PC-3 (cell line): Measurements from ENCODE around the gene IMPDH1. TPM values are rescaled to one million over a fixed set of nuclear protein-coding genes. Genes with fewer than 3 reads are reported as not detected.
A peak's percentile ranks its signal among the peaks of the same experiment; 100 is the strongest.

Source experiments
- ATAC-seq: fragments of 200-7000 bp; cut with Tn5 transposase; 2 replicates; pipeline ENCODE4 v1.9.1; 2020; ENCODE audit warnings: mild to moderate bottlenecking, moderate library complexity
- BruUV-seq: library from RNA; stranded (reverse); fragments of 400-500 nt; replicated peaks from 2 replicates; lab custom pipeline; 2021; lab: Mats Ljungman, UMichigan
- CTCF ChIA-PET: fragments of 300-600 bp; sonication (Branson Sonifier 250); formaldehyde crosslinking; loops from one replicate; lab custom pipeline; 2022; ENCODE audit warnings: antibody characterized with exemption; lab: Charles Lee
- POLR2A ChIA-PET: fragments of 300-600 bp; sonication (Branson Sonifier 250); formaldehyde crosslinking; loops from one replicate; lab custom pipeline; 2022; ENCODE audit warnings: antibody characterized with exemption; ENCODE audit not compliant: unreplicated experiment; lab: Charles Lee
- DNase-seq: peaks from one replicate; pipeline ENCODE4 v3.0.0-alpha.2; 2015
- H2AFZ ChIP-seq: fragments of 300-600 bp; sonication (generic); 2 replicates; pipeline ENCODE4 v1.6.0; 2016; ENCODE audit warnings: antibody characterized with exemption, low read length
- H3F3A ChIP-seq: fragments of 300-600 bp; sonication (generic); one replicate; pipeline ENCODE4 v1.6.0; 2017; ENCODE audit warnings: antibody characterized with exemption, low read length, control low read depth, mild to moderate bottlenecking; ENCODE audit not compliant: unreplicated experiment
- H3K27ac ChIP-seq: fragments of 300-600 bp; sonication (generic); 2 replicates; pipeline ENCODE4 v1.5.1; 2016; ENCODE audit warnings: mild to moderate bottlenecking, low read length
- H3K27me3 ChIP-seq: fragments of 300-600 bp; sonication (generic); 2 replicates; pipeline ENCODE4 v1.6.1; 2016; ENCODE audit warnings: low read length, mixed read lengths
- H3K36me3 ChIP-seq: fragments of 300-600 bp; sonication (generic); 2 replicates; pipeline ENCODE4 v1.6.1; 2016; ENCODE audit warnings: low read depth, mixed run types, low read length, mixed read lengths
- H3K4me1 ChIP-seq: fragments of 300-600 bp; sonication (generic); 2 replicates; pipeline ENCODE4 v1.5.1; 2016; ENCODE audit warnings: low read length; ENCODE audit not compliant: insufficient read depth
- H3K4me2 ChIP-seq: fragments of 300-600 bp; sonication (generic); 2 replicates; pipeline ENCODE4 v1.6.0; 2016; ENCODE audit warnings: low read length
- H3K4me3 ChIP-seq: fragments of 300-600 bp; sonication (generic); 2 replicates; pipeline ENCODE4 v1.5.1; 2016; ENCODE audit warnings: mild to moderate bottlenecking, low read length, mixed read lengths
- H3K79me2 ChIP-seq: fragments of 300-600 bp; sonication (generic); 2 replicates; pipeline ENCODE4 v1.6.1; 2017; ENCODE audit warnings: low read length, mixed read lengths
- H3K9ac ChIP-seq: fragments of 300-600 bp; sonication (generic); 2 replicates; pipeline ENCODE4 v1.6.0; 2016; ENCODE audit warnings: mild to moderate bottlenecking, low read length
- H3K9me2 ChIP-seq: fragments of 300-600 bp; sonication (generic); replicated peaks from 2 replicates; pipeline ENCODE4 v1.6.1; 2016; ENCODE audit warnings: mixed run types, low read length, mixed read lengths
- H3K9me3 ChIP-seq: fragments of 300-600 bp; sonication (generic); 2 replicates; pipeline ENCODE4 v1.6.1; 2016; ENCODE audit warnings: low read length, mixed read lengths
- H4K20me1 ChIP-seq: fragments of 300-600 bp; sonication (generic); 2 replicates; pipeline ENCODE4 v1.6.1; 2016; ENCODE audit warnings: low read length, mixed read lengths
- CTCF ChIP-seq: fragments of 300-600 bp; sonication (generic); conservative IDR thresholded peaks from 2 replicates; pipeline ENCODE4 v1.5.1; 2017; ENCODE audit warnings: antibody characterized with exemption, low read depth, mild to moderate bottlenecking, low read length
- EZH2 ChIP-seq: fragments of 300-600 bp; sonication (generic); IDR thresholded peaks from one replicate; pipeline ENCODE4 v1.6.1; 2017; ENCODE audit warnings: antibody characterized with exemption, mild to moderate bottlenecking, low read length; ENCODE audit not compliant: unreplicated experiment
- EZH2phosphoT487 ChIP-seq: fragments of 300-600 bp; sonication (generic); IDR thresholded peaks from 2 replicates; pipeline ENCODE4 v1.6.1; 2018; ENCODE audit warnings: mild to moderate bottlenecking, antibody characterized with exemption, low read length, borderline replicate concordance
- intact Hi-C: fragments of 100-400 bp; cut with micrococcal nuclease; formaldehyde crosslinking; loops from 2 replicates; pipeline ENCODE4 v1.9.0; 2023
- total RNA-seq: library from RNA; depleted of rRNA; stranded (reverse); fragments of >200 nt; gene quantifications from 2 replicates; pipeline ENCODE4 v1.2.3, GENCODE V29; 2014

IMPDH1 gene
- total RNA-seq, 1 experiment from 2014 or later: 128 TPM

- H2AFZ ChIP-seq: no peak overlapping the region
- no TSS peak for BruUV-seq
Observed at GRCh38 chr7:128450409-128450808, 40.6 kb upstream of the IMPDH1 start.

GRCh38 chr7:128448751-128449302, 39.0 kb upstream of the IMPDH1 start:
- ChIA-PET POLR2A (no interaction called here), CTCF (interaction anchor here (0.6 kb wide), 1 partner anchor 11 kb away, joined by 3 read pairs; no protein-coding TSS in a partner anchor)
- intact Hi-C loops: no loop called here
- no TSS peak for BruUV-seq
- Histone ChIP-seq H3K9ac (no peak overlapping the region), H2AFZ (no peak overlapping the region), H3K79me2 (no peaks in the 10 kb centered on the region), H3K36me3 (no peaks in the 10 kb centered on the region), H4K20me1 (no peaks in the 10 kb centered on the region), H3K27me3 (no peaks in the 10 kb centered on the region), H3K27ac (no peak overlapping the region), H3K9me2 (no peaks in the 10 kb centered on the region), H3F3A (no peaks in the 10 kb centered on the region), H3K4me3 (no peak overlapping the region), H3K9me3 (no peaks in the 10 kb centered on the region), H3K4me2 (no peak overlapping the region), H3K4me1 (no peaks in the 10 kb centered on the region)
- ATAC-seq (peak; percentile 33), DNase-seq (no peak)
- no peak for TF ChIP-seq EZH2phosphoT487
- TF ChIP-seq CTCF: no peak
- no peak for TF ChIP-seq EZH2

More at GRCh38 chr7:128450409-128450808, 40.6 kb upstream of the IMPDH1 start:
- Histone ChIP-seq H3K27ac (no peak overlapping the region), H3K9me2 (no peaks in the 10 kb centered on the region), H3K9me3 (no peaks in the 10 kb centered on the region), H3F3A (no peaks in the 10 kb centered on the region), H3K9ac (no peak overlapping the region), H3K27me3 (no peaks in the 10 kb centered on the region), H4K20me1 (no peaks in the 10 kb centered on the region), H3K4me2 (no peak overlapping the region), H3K79me2 (no peaks in the 10 kb centered on the region), H3K4me3 (no peak overlapping the region), H3K4me1 (peaks cover 6% of the 10 kb centered on the region), H3K36me3 (no peaks in the 10 kb centered on the region)
- TF ChIP-seq EZH2 (no peak), CTCF (no peak), EZH2phosphoT487 (no peak)
- no peak for DNase-seq
- intact Hi-C loops: no loop called here
- ChIA-PET CTCF (no interaction called here), POLR2A (no interaction called here)
- no peak for ATAC-seq

- no peak overlapping the region for H3K4me3 ChIP-seq
- H3F3A ChIP-seq: no peaks in the 10 kb centered on the region
- CTCF ChIA-PET: no interaction called here
- DNase-seq: no peak
- no peaks in the 10 kb centered on the region for H3K79me2 ChIP-seq
- TF ChIP-seq CTCF: no peak
- TF ChIP-seq EZH2phosphoT487: no peak
- TF ChIP-seq EZH2: no peak
- BruUV-seq: no TSS peak
- no peaks in the 10 kb centered on the region for H4K20me1 ChIP-seq
- H3K27me3 ChIP-seq: no peaks in the 10 kb centered on the region
- no peak overlapping the region for H2AFZ ChIP-seq
- no peak overlapping the region for H3K4me2 ChIP-seq
- H3K9me2 ChIP-seq: no peaks in the 10 kb centered on the region
- no peaks in the 10 kb centered on the region for H3K4me1 ChIP-seq
- H3K9ac ChIP-seq: no peak overlapping the region
- POLR2A ChIA-PET: no interaction called here
- no peak overlapping the region for H3K27ac ChIP-seq
- intact Hi-C loops: no loop called here
- no peak for ATAC-seq
- H3K36me3 ChIP-seq: no peaks in the 10 kb centered on the region
- no peaks in the 10 kb centered on the region for H3K9me3 ChIP-seq
Observed at GRCh38 chr7:128447941-128448564, 38.3 kb upstream of the IMPDH1 start.
